SIG-M5 (cell line): ENCODE results near the gene SLC46A2.

Experiments used
- DNase-seq: peaks from one replicate; lab custom pipeline; 2025; lab: John Stamatoyannopoulos, UW

The SLC46A2 gene

GRCh38 chr9:112858005-112858404 lies 32.7 kb downstream of the SLC46A2 start:
- DNase-seq, result no peak

GRCh38 chr9:112856843-112857242 lies 33.8 kb downstream of the SLC46A2 start:
- DNase-seq, result no peak

- DNase-seq, result no peak
These were observed 34.5 kb downstream of the SLC46A2 start for GRCh38 chr9:112856200-112856599.

GRCh38 chr9:112854657-112855056 lies 36.0 kb downstream of the SLC46A2 start:
- DNase-seq, result no peak

GRCh38 chr9:112853882-112854585 lies 36.6 kb downstream of the SLC46A2 start:
- no peak for DNase-seq

- DNase-seq, result no peak
These were observed 37.8 kb downstream of the SLC46A2 start for GRCh38 chr9:112852741-112853504.

GRCh38 chr9:112850840-112851239 lies 39.8 kb downstream of the SLC46A2 start:
- no peak for DNase-seq

GRCh38 chr9:112849363-112849922 lies 41.2 kb downstream of the SLC46A2 start:
- no peak for DNase-seq

- no peak for DNase-seq
These were observed 42.1 kb downstream of the SLC46A2 start for GRCh38 chr9:112848316-112849151.

GRCh38 chr9:112846528-112847488 lies 43.9 kb downstream of the SLC46A2 start:
- no peak for DNase-seq

GRCh38 chr9:112844771-112845542 lies 45.7 kb downstream of the SLC46A2 start:
- no peak for DNase-seq

GRCh38 chr9:112842555-112842954 lies 48.1 kb downstream of the SLC46A2 start:
- no peak for DNase-seq

GRCh38 chr9:112841261-112841660 lies 49.4 kb downstream of the SLC46A2 start:
- DNase-seq, result no peak

GRCh38 chr9:112839331-112839730 lies 51.3 kb downstream of the SLC46A2 start:
- no peak for DNase-seq

- no peak for DNase-seq
These were observed 52.3 kb downstream of the SLC46A2 start for GRCh38 chr9:112838342-112838741.

- DNase-seq, result no peak
These were observed 54.3 kb downstream of the SLC46A2 start for GRCh38 chr9:112836394-112836793.

- DNase-seq, result no peak
These were observed 57.6 kb downstream of the SLC46A2 start for GRCh38 chr9:112833081-112833480.

GRCh38 chr9:112831969-112832368 lies 58.7 kb downstream of the SLC46A2 start:
- DNase-seq, result no peak

- DNase-seq, result no peak
These were observed 59.3 kb downstream of the SLC46A2 start for GRCh38 chr9:112831281-112831851.
